ENCODE data around the gene FAM193B. TPM values are rescaled to one million over a fixed set of nuclear protein-coding genes. Genes with fewer than 3 reads are reported as not detected.

Gene FAM193B
- total and polyA plus RNA-seq, 9 of the 15 experiments (the other 6 are each of a cell fraction or from before 2014, with no cell fraction given) = 4.4 to 76.4 (median 37.3) TPM

DNA sequence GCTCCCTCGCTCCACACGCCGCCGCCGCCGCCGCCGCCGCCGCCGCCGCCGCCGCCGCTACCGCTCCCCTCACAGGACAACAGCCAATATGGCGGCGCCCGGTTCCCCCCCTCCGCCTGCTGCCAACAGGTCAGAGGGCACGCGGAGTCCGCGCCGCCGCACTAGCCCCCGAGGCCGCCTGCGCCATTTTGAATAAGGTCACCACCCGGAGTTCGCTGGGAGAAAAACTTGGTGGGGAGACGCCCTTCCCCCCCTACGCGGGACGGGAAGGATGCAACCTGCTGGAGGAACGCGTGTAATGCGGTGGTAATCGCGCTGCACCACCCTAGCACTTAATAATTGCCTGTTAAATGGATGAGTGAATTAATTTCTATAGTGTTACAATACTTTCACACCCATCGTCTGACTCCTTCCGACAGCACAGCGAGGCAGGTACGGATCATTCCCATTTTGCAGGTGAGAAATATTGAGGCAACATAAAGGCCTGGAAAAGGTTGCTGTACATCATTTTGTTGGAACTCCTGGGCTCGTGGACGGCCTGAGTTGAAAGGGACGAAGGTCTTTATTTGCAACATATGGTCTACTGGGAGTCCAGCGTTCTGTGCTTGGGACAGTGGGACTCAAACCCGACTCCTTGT, at the start of gene FAM193B (continued):
- TF ChIP-seq ZFP30 (CRISPR knock-in tag; IDR thresholded peaks at IDR 0.05; ENCODE audit: borderline replicate concordance) (no peak), ZNF57 (CRISPR knock-in tag; IDR thresholded peaks at IDR 0.05) (no peak), PYGO2 (tag; IDR thresholded peaks at IDR 0.05) (no peak), MTF1 (CRISPR knock-in tag; IDR thresholded peaks at IDR 0.05; ENCODE audit: borderline replicate concordance) (no peak), HOMEZ (CRISPR knock-in tag; IDR thresholded peaks at IDR 0.05) (no peak), ZNF224 (CRISPR knock-in tag; IDR thresholded peaks at IDR 0.05) (no peak), KHSRP (IDR thresholded peaks at IDR 0.05) (no peak), CBX8 (IDR thresholded peaks at IDR 0.05; ENCODE audit: borderline replicate concordance, extremely low read depth, low read depth, low read length, poor library complexity, severe bottlenecking) (no peak), NONO (IDR thresholded peaks at IDR 0.05; ENCODE audit: low read depth in 2 of 2, low read length in 1 of 2) (no peak), ELK3 (CRISPR knock-in tag; IDR thresholded peaks at IDR 0.05) (no peak), E2F8 (IDR thresholded peaks at IDR 0.05; ENCODE audit: low read depth, partially characterized antibody) (peak; percentile 51), TFAM (CRISPR knock-in tag; conservative IDR thresholded peaks at IDR 0.05) (no peak), EZH2 (IDR thresholded peaks at IDR 0.05; ENCODE audit: borderline replicate concordance, low read depth, low read length) (no peak), SREBF1 (IDR thresholded peaks at IDR 0.05; ENCODE audit: borderline replicate concordance, low read depth, low read length) (no peak), NCOA2 (IDR thresholded peaks at IDR 0.05; ENCODE audit: partially characterized antibody in 2 of 2) (no peak), MEF2A (IDR thresholded peaks at IDR 0.05; ENCODE audit: control insufficient read depth, low read depth, low read length) (no peak), E2F3 (CRISPR knock-in tag; IDR thresholded peaks at IDR 0.05) (no peak), ZFX (CRISPR knock-in tag; IDR thresholded peaks at IDR 0.05) (peak; percentile 40)
- TF ChIP-seq, protein P1, sequence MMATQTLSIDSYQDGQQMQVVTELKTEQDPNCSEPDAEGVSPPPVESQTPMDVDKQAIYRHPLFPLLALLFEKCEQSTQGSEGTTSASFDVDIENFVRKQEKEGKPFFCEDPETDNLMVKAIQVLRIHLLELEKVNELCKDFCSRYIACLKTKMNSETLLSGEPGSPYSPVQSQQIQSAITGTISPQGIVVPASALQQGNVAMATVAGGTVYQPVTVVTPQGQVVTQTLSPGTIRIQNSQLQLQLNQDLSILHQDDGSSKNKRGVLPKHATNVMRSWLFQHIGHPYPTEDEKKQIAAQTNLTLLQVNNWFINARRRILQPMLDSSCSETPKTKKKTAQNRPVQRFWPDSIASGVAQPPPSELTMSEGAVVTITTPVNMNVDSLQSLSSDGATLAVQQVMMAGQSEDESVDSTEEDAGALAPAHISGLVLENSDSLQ (IDR thresholded peaks at IDR 0.05) = no peak
- TF ChIP-seq, protein P2, sequence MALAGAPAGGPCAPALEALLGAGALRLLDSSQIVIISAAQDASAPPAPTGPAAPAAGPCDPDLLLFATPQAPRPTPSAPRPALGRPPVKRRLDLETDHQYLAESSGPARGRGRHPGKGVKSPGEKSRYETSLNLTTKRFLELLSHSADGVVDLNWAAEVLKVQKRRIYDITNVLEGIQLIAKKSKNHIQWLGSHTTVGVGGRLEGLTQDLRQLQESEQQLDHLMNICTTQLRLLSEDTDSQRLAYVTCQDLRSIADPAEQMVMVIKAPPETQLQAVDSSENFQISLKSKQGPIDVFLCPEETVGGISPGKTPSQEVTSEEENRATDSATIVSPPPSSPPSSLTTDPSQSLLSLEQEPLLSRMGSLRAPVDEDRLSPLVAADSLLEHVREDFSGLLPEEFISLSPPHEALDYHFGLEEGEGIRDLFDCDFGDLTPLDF (CRISPR knock-in tag; IDR thresholded peaks at IDR 0.05) = peak; percentile 40; the same call in 1 of the 2 replicates

Measured in K562 (cell line).